ENCODE measurements around the gene ARHGEF1.
A peak's percentile ranks its signal among the peaks of the same experiment; 100 is the strongest.

Gene ARHGEF1

GRCh38 chr19:41859618-41860418, 23.2 kb upstream of the ARHGEF1 start, which contains the start of gene RPS19 (continued):
- TF ChIP-seq ZNF704 (tag by site-specific recombination; IDR thresholded peaks at IDR 0.05) = no peak
- peak; percentile 100 for TF ChIP-seq ZNF366 (tag by site-specific recombination; conservative IDR thresholded peaks at IDR 0.05)
- no peak for TF ChIP-seq ZNF621 (tag by site-specific recombination; IDR thresholded peaks at IDR 0.05)
- no peak for TF ChIP-seq ZNF555 (tag by site-specific recombination; conservative IDR thresholded peaks at IDR 0.05)
- peak; percentile 89 for TF ChIP-seq ZNF121 (tag by site-specific recombination; IDR thresholded peaks at IDR 0.05)
- TF ChIP-seq ZBTB26 (tag by site-specific recombination; optimal IDR thresholded peaks at IDR 0.05) = peak; percentile 86
- TF ChIP-seq ZNF274 (IDR thresholded peaks at IDR 0.05; ENCODE audit: low read length) = no peak
- TF ChIP-seq ZNF274 (tag by site-specific recombination; IDR thresholded peaks at IDR 0.05; ENCODE audit: borderline replicate concordance) = no peak
- no peak for TF ChIP-seq ZNF214 (tag by site-specific recombination; IDR thresholded peaks at IDR 0.05; ENCODE audit: borderline replicate concordance)
- no peak for TF ChIP-seq ZNF707 (tag by site-specific recombination; IDR thresholded peaks at IDR 0.05)
- no peak for TF ChIP-seq GLI4 (tag by site-specific recombination; IDR thresholded peaks at IDR 0.05)
- peak; percentile 98 for TF ChIP-seq ZNF518A (tag by site-specific recombination; conservative IDR thresholded peaks at IDR 0.05; ENCODE audit: low read depth)
- TF ChIP-seq ZNF830 (tag by site-specific recombination; IDR thresholded peaks at IDR 0.05; ENCODE audit: low read depth) = no peak
- TF ChIP-seq ZNF558 (tag by site-specific recombination; IDR thresholded peaks at IDR 0.05) = no peak
- peak; percentile 100 for TF ChIP-seq KLF16 (tag by site-specific recombination; IDR thresholded peaks at IDR 0.05)
- TF ChIP-seq ZFP69B (tag by site-specific recombination; IDR thresholded peaks at IDR 0.05) = peak; percentile 89
- TF ChIP-seq ZFHX2 (tag by site-specific recombination; conservative IDR thresholded peaks at IDR 0.05) = peak; percentile 74
- no peak for TF ChIP-seq ZNF155 (tag by site-specific recombination; IDR thresholded peaks at IDR 0.05)
- peak; percentile 96 for TF ChIP-seq KLF17 (tag by site-specific recombination; IDR thresholded peaks at IDR 0.05)
- no peak for TF ChIP-seq GLI2 (tag by site-specific recombination; IDR thresholded peaks at IDR 0.05; ENCODE audit: borderline replicate concordance, low read depth)
- no peak for TF ChIP-seq ZNF138 (tag by site-specific recombination; IDR thresholded peaks at IDR 0.05; ENCODE audit: borderline replicate concordance)
- no peak for TF ChIP-seq ZNF175 (tag by site-specific recombination; IDR thresholded peaks at IDR 0.05)
- 0 out of 2 replicates have a peak, but pooled peaks have one; percentile 61 for TF ChIP-seq ZNF626 (tag by site-specific recombination; IDR thresholded peaks at IDR 0.05)
- TF ChIP-seq HOXC10 (CRISPR knock-in tag; IDR thresholded peaks at IDR 0.05) = no peak
- TF ChIP-seq SETDB1 (IDR thresholded peaks at IDR 0.05; ENCODE audit: insufficient read length, low read length) = no peak
- TF ChIP-seq ZNF23 (tag by site-specific recombination; IDR thresholded peaks at IDR 0.05; ENCODE audit: borderline replicate concordance) = no peak
- peak; percentile 92 for TF ChIP-seq WT1 (tag by site-specific recombination; IDR thresholded peaks at IDR 0.05)
- no peak for TF ChIP-seq ZFP3 (tag by site-specific recombination; IDR thresholded peaks at IDR 0.05; ENCODE audit: low read depth)
